ENCODE results near the gene GARS1.

The GARS1 gene

DNA sequence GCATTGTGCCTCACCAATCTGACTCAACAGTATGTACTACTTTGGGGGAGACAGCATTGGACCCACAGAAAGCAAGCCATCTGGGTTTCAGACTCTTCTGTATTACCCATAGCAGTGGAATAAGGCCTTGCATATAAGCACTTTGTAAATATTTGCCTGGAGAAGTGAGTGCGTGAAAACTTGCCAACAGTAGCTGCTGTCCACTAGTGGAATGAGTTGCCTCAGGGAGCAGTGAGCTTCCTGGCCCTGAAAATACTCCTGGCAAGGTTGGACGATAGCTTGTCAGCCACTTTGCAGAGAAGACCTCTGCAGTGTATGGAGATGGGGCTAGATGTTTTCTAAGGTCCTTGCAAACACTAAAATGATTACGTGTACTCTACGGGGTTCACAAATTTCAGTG is 21.6 kb downstream of the GARS1 start:
- TF ChIP-seq, protein P1, sequence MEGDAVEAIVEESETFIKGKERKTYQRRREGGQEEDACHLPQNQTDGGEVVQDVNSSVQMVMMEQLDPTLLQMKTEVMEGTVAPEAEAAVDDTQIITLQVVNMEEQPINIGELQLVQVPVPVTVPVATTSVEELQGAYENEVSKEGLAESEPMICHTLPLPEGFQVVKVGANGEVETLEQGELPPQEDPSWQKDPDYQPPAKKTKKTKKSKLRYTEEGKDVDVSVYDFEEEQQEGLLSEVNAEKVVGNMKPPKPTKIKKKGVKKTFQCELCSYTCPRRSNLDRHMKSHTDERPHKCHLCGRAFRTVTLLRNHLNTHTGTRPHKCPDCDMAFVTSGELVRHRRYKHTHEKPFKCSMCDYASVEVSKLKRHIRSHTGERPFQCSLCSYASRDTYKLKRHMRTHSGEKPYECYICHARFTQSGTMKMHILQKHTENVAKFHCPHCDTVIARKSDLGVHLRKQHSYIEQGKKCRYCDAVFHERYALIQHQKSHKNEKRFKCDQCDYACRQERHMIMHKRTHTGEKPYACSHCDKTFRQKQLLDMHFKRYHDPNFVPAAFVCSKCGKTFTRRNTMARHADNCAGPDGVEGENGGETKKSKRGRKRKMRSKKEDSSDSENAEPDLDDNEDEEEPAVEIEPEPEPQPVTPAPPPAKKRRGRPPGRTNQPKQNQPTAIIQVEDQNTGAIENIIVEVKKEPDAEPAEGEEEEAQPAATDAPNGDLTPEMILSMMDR (IDR thresholded peaks at IDR 0.05; ENCODE audit: borderline replicate concordance, control extremely low read depth, extremely low read depth, insufficient read depth, missing control alignments), result no peak
- in situ Hi-C loops (cut with MboI; ENCODE audit: low sequenced_read_pairs, unreplicated experiment), result no loop called here
- no peak for DNase-seq (ENCODE audit: low spot score)

DNA sequence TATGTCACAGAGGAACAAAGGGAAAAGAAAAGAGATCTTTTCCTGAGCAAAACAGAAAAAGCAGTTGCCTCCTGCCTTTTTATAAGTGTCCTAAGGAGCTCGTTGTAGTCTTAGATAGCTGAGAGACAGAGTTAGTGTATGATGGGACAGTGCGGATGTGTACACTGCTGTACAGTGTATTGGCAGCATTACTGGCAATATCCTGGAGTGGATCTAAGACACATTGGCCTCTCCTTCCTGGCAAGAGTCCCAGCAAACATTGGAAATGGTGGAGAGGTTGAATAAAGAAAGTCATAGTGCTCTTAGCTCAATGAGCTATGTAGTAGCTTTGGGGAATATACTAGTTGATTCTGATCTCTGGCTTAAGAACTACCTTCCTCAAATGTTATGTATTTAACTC is 22.7 kb downstream of the GARS1 start:
- DNase-seq (ENCODE audit: low spot score), result no peak
- TF ChIP-seq, protein P1 (IDR thresholded peaks at IDR 0.05; ENCODE audit: borderline replicate concordance, control extremely low read depth, extremely low read depth, insufficient read depth, missing control alignments), result no peak
- in situ Hi-C loops (cut with MboI; ENCODE audit: low sequenced_read_pairs, unreplicated experiment), result no loop called here

- in situ Hi-C loops (cut with MboI; ENCODE audit: low sequenced_read_pairs, unreplicated experiment), result no loop called here
- no peak for DNase-seq (ENCODE audit: low spot score)
- TF ChIP-seq, protein P1 (IDR thresholded peaks at IDR 0.05; ENCODE audit: borderline replicate concordance, control extremely low read depth, extremely low read depth, insufficient read depth, missing control alignments), result no peak
Observed at GRCh38 chr7:30618080-30618676, 23.5 kb downstream of the GARS1 start.

- TF ChIP-seq, protein P1 (IDR thresholded peaks at IDR 0.05; ENCODE audit: borderline replicate concordance, control extremely low read depth, extremely low read depth, insufficient read depth, missing control alignments), result no peak
- DNase-seq (ENCODE audit: low spot score), result no peak
- in situ Hi-C loops (cut with MboI; ENCODE audit: low sequenced_read_pairs, unreplicated experiment), result no loop called here
Observed at GRCh38 chr7:30618961-30619360, 24.3 kb downstream of the GARS1 start.

GRCh38 chr7:30625283-30625682 is 30.6 kb downstream of the GARS1 start:
- TF ChIP-seq, protein P1 (IDR thresholded peaks at IDR 0.05; ENCODE audit: borderline replicate concordance, control extremely low read depth, extremely low read depth, insufficient read depth, missing control alignments), result no peak
- DNase-seq (ENCODE audit: low spot score), result no peak
- in situ Hi-C loops (cut with MboI; ENCODE audit: low sequenced_read_pairs, unreplicated experiment), result no loop called here

DNA sequence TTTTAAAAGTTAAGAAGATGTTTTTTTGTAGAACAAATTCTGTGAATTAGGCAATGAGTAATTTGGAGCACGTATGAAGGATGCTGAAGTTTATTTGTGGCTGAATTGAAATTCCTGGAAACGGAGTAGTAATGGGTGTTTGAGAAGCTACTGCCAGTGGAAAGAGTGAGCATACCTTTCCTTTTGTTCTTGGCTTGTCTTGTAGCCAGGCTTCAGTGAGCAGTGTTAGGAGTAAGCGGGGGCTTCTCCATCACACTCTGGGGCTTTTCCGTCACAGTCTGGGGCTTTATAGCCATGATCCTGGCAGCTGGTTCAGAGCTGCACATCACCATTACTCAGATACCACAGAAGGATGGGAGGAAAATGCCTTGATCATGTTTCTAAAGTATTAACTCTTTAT is 32.3 kb downstream of the GARS1 start:
- TF ChIP-seq, protein P1 (IDR thresholded peaks at IDR 0.05; ENCODE audit: borderline replicate concordance, control extremely low read depth, extremely low read depth, insufficient read depth, missing control alignments), result no peak
- DNase-seq (ENCODE audit: low spot score), result no peak
- in situ Hi-C loops (cut with MboI; ENCODE audit: low sequenced_read_pairs, unreplicated experiment), result no loop called here

Data from GM13976 (cell line).